8988T (cell line): ENCODE results near the gene TNN.

Source experiments
- DNase-seq: peaks from one replicate; pipeline ENCODE4 v3.0.0; 2011

TNN gene

DNA sequence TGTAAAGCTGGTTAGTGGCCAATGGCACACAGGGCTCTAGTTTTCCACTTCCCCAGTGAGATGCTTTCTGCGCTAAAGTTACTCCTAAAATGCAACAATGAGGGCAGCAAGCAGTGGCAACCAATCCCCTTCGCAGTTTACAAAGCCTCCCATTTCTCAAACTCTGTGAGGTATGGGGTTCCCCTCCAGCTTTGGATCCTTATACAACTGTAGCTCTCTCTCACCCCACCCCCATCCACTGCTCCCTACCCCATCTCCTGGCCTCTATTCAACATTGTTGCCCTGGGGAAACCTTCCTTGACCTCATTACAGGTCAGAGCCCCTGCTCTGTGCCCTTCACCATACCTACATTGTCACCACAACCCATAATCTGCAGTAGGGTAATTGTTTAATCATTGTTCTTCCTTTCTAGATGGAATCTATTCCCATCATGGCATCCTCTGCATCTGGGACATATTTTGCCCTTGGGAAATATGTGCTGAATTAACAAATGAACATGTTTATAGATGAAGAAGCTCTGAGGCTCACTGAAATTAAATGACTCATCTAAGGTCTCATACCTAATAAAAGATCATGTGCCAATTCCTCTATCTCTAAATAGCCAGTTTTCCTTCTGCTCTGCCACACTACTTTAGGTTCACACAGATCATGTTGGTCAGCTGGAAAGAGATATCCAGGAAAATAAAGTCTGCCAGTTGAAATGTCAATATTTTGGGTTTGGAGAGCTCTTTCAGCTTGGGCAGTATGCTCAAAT, 112.4 kb downstream of the TNN start:
- DNase-seq: no peak

DNA sequence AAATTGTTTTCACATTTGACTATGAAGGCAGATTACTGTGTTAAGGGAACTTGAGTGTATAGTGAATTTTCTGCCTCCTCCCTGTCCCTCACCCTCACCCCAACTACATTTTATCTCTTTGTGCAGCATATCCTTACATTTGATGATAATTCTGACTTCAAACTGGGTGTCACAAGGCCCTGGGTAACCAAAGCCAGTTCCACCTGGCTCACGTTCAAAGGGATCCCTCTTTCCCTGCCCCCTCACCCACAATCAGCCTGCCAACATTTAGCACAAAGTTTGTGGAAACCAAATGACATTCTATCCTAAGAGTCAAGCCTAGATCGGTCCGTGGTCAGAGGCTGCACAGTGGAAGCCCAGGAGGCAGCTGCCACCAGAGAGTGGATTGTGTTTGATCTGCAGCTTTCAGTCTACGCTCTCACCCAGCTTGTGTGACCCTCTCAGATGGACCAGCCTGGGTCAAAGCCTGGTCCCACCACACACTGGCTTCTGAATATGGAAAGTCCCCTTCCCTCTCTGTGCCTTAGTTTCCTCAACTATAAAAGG, 114.6 kb downstream of the TNN start:
- DNase-seq: no peak

DNA sequence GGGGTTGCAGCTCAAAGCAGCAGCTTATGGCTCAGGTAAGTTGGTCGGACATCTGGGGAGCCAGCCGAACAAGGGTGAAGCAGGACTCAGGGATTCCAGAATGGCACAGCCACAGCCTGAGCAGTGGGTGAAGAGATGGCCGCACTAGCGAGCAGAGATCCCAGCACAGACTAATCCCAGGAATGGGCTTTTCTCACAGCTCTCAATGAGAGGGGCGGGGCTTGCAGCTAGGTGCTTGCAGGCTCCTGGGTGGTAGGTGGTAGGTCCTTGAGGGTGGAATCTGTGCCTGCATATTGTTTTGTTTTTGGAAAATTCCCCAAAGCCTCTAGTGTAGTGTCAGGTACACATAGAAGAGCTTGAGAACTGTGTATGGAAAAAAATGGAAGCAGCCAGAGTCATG, 116.0 kb downstream of the TNN start:
- no peak for DNase-seq

DNA sequence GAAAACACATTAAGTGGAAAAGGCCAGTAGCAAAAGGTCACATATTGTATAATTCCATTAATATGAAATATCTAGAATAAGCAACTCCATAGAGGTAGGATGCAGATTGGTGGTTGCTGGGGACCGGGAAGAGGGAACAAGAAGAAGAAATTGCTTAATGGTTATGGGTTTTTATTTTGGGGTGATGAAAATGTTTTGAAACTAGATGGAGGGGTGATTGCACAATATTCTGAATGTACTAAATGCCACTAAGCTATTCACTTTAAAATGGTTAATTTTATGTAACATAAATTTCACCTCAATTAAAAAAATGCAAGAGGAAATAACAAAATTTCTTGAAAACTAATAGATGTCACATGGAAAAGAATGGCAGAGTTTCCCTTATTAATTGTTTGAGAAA, 118.3 kb downstream of the TNN start:
- no peak for DNase-seq

DNA sequence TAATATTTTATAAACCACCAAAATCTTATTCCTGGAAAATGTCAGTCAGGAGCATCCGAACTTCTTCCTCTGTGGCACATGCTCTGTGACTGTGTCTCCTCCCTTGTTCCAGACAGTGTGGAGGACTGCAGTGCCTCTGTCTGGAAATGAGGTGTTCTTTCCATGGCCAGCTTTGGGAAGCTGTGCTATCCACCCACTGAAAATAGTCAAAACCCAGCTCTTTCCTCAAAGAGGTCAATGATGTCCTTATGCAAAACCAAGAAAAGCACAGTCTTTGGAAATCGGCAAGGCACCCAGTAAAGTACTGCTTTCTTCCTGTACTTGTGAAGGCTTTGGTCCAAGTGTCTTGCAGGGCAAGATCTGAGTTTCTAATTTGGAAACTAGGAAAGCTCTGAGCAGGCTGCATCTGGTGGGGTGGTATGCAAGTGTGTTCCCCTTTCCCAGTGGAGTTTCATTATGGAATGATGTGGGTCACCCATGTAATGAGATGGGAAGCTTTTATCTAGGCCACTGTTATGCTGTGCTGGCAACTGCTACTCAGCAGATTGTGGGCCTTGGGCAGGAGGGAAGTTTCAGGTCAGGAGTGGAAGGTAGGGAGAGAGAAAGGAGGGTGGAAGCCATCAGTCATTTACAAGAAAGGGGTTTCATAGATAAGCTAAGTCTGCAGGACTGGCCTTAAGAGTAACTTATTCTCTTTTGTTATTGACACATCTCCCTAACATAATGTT, 119.0 kb downstream of the TNN start:
- DNase-seq: no peak

DNA sequence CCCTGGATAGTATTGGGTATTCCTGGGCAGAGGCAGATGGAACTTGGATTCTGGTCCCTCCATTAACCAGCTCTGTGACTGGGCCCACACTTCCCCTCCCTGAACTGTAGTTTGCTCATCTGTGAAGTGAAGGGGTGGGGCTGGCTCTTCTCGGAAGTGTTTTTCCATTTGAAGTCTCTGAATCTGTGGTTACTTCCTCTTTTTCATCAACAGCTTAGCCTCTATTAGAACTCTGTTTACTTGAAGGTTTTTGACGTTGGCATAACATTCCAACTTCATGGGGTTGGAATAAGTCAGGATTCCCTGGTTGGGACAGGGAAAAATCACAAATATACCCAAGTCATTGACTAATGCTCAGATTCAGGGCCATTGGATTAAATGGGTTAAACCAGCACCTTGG, 121.3 kb downstream of the TNN start:
- no peak for DNase-seq

DNA sequence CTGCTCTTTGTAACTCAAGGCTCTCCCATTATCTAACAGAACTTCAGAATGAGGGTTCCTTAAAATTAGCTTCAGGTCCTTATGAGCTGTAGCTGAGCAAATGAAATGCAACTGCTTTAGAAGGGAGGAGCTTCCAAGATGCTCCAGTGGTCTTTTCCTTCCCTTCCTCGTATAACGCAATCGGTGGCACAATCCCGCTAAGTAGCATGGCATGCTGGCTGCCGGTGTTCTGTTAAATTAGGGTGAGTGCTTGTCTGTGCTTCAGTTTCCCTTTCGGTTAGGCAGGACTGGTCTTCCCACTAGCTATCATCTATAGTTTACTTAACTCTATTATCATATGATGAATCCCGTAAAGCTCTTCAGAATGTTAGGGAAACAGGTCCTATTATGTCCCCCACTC, 124.0 kb downstream of the TNN start:
- no peak for DNase-seq

DNA sequence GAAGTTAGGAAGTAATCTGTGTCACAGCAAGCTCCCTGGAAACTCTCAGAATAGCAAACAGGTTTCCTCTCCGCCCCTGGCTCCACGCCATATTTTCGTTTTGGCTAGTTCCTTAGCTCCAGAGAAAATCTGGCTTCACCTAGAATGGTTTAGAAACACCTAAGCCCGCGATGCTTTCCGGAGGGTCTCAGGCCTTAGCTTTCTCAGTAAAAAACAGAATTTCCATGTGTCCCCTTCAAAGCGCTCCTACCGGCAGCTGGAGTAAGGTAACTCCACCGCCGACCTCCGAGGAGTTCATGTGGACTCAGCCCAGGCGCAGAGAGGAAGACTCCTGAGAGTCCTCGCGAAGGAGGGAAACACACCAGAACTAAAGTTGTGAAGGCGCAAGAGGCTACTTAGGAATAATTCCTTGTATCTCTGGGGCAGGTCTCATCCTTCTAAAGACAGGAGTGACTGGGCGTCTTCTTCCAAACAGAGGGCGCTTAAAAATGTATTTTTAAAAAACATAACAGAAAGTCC, 124.5 kb downstream of the TNN start:
- DNase-seq: no peak

DNA sequence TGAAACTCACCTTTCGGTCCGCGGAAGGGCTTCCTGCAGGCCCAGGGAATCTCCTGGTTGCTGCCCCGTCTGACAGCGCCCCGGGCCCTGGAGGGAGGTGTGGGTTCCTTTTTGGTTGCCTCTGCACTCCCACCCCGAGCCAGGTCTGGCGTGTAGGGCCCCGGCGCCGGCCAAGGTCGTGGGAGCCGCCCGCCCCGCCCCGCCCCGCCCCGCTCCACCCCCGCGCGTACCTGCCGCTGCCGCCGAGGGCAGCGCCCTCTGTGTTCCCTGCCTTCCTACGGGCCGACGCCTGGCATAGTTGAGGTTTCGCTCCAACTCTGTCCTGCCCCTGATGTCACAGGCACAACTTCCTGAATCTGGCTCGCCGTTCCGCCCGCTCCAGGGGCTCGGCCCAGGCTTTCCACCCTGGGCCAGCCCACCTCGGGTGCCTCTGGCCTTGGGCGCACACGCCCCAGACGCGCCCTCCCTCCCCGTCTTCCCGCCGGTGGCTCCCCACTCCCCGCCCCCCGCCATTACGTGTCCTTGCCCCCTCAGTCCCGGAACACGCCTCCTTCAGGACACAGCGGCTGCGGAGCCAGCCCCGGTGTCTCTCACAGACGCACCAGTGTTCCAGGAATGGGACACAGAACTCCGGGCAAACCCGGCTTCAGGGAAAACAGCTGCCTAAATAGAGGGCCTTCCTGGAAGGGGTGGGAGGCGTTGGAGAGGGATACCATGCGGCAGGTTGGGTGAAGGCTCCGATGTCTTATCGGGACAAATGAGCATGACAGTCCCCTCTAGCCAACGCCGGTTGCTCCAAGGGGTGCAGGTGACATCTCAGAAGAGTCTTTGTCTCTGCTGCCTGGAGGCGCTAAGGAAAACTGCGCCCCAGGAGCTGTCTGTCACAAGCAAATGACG, 125.2 kb downstream of the TNN start, which contains the start of gene KIAA0040:
Gene KIAA0040 (minus strand): TSS at position 147 of the 897 bp plus-strand sequence. CDS start 31,763 bp downstream, outside the sequence.
- DNase-seq: peak; percentile 55

DNA sequence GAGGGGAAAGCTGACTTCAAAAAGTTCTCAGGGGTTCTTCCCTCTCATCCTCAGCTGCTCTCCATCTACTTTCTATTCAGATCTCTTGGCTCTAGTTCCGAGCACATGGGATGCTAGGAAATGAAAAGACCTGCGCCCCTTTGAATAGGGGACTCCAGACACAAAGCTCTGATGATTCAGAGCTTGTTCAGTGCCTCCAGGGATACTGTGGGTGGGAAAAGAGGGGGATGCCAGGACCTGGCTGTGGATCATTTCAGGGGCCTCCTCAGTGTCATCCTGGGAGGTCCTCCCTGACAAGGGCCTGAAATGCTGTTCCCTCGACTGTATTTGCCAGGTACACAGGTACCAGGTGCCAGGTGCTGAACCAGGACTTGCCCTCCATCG, 125.9 kb downstream of the TNN start:
- no peak for DNase-seq

DNA sequence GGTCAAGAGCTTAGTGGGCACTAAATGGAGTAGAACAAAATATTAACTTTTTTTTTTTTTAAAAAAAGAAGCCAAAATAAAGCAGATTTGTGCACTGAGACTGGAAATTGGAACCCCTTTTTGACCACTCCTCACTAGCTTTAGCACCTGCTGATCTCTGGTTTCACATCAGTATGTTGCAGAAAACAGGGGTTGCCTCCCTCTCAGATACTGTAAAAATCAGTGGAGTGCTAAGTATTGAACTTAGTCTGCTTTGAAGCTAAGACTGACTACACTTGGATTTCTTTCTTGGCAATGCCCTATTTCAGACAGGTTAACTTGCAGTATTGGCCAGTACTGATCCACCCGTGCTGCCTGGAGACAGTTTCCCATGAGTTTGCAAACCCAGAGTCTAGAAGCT, 127.6 kb downstream of the TNN start:
- DNase-seq: no peak

DNA sequence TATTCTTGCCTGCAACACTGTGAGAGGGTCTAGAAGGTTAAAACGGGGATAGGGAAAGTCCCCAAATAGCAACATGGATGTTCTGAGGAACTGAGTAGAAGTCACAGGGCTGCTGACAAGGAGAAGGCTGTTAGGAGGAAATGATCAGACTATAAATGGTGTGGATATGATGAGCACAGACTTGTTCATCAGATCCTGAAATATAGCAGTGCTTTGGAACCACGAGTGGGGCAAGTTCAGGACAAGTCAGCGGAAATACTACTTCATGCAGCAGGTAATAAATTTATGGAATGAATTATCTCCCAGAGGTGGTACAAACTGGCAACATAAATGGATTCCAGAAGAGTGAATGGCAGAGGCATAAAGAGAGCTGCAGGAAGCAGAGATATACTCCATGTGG, 128.2 kb downstream of the TNN start:
- DNase-seq: no peak

DNA sequence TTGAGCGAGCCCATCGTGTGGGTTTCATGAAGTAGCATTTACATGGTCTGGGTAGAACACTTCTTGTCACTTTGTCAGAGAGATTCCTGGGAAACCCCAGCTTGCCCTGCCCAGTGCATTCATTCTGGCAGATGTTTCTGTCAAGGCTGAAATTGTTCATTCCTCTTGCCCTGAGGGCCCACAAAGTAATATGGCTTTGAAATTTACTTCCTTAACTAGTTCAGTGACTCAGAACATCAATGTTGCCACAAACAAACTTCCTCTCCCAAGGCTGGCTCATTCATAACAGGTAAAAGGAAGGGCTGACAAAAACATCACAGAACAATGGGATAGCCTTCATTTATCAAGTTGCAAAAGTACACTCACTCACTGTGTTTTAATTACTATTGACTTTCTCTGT, 129.9 kb downstream of the TNN start:
- no peak for DNase-seq
